OCI-LY7 (cell line): ENCODE data around the gene PLPPR1. TPM values are rescaled to one million over a fixed set of nuclear protein-coding genes. Genes with fewer than 3 reads are reported as not detected.

Experiments
- BruUV-seq: library from RNA; stranded (reverse); fragments of 400-500 nt; replicated peaks from 2 replicates; lab custom pipeline; 2021; lab: Mats Ljungman, UMichigan
- CTCF ChIA-PET: fragments of 300-600 bp; sonication (Branson Sonifier 250); formaldehyde crosslinking; loops from one replicate; lab custom pipeline; 2022; ENCODE audit warnings: antibody characterized with exemption; ENCODE audit not compliant: unreplicated experiment; lab: Charles Lee
- POLR2A ChIA-PET: fragments of 300-600 bp; sonication (Branson Sonifier 250); formaldehyde crosslinking; loops from one replicate; lab custom pipeline; 2022; ENCODE audit warnings: antibody characterized with exemption; lab: Charles Lee
- DNase-seq: peaks from one replicate; pipeline ENCODE4 v3.0.0-alpha.2; 2015; ENCODE audit warnings: low spot score
- H2AFZ ChIP-seq: fragments of 200-600 bp; sonication (generic), shearing (Covaris generic); 2 replicates; pipeline ENCODE4 v1.6.1; 2014; ENCODE audit warnings: mild to moderate bottlenecking, antibody characterized with exemption, low read length, moderate library complexity
- H3K27ac ChIP-seq: fragments of 200-600 bp; sonication (generic); 2 replicates; pipeline ENCODE4 v1.5.1; 2014; ENCODE audit warnings: mixed run types, low read depth, mild to moderate bottlenecking, moderate library complexity, low read length, inconsistent platforms; ENCODE audit not compliant: poor library complexity, severe bottlenecking
- H3K36me3 ChIP-seq: fragments of 200-600 bp; sonication (generic); 2 replicates; pipeline ENCODE4 v1.6.1; 2014; ENCODE audit warnings: mild to moderate bottlenecking, antibody characterized with exemption, low read length, moderate library complexity, mixed read lengths; ENCODE audit not compliant: insufficient read depth
- H3K4me1 ChIP-seq: fragments of 200-600 bp; sonication (generic); 2 replicates; pipeline ENCODE4 v1.5.1; 2014; ENCODE audit warnings: mild to moderate bottlenecking, low read length; ENCODE audit not compliant: insufficient read depth, poor library complexity, severe bottlenecking
- H3K4me2 ChIP-seq: fragments of 200-600 bp; sonication (generic); 2 replicates; pipeline ENCODE4 v1.6.1; 2014; ENCODE audit warnings: mild to moderate bottlenecking, low read length
- H3K4me3 ChIP-seq: fragments of 200-600 bp; sonication (generic); 2 replicates; pipeline ENCODE4 v1.5.1; 2014; ENCODE audit warnings: mild to moderate bottlenecking, low read depth, low read length; ENCODE audit not compliant: poor library complexity, severe bottlenecking
- H3K79me2 ChIP-seq: fragments of 200-600 bp; sonication (generic); 2 replicates; pipeline ENCODE4 v1.6.1; 2016; ENCODE audit warnings: low read depth, mild to moderate bottlenecking, low read length, moderate library complexity, mixed read lengths; ENCODE audit not compliant: insufficient read depth
- H3K9me2 ChIP-seq: fragments of 200-600 bp; sonication (generic); 2 replicates; pipeline ENCODE4 v1.6.1; 2016; ENCODE audit warnings: mild to moderate bottlenecking, low read length, mixed read lengths; ENCODE audit not compliant: insufficient read depth
- H3K9me3 ChIP-seq: fragments of 200-600 bp; sonication (generic); 2 replicates; pipeline ENCODE4 v1.6.1; 2014; ENCODE audit warnings: mild to moderate bottlenecking, mixed run types, low read length, mixed read lengths
- H4K20me1 ChIP-seq: fragments of 200-600 bp; sonication (generic); 2 replicates; pipeline ENCODE4 v1.6.1; 2014; ENCODE audit warnings: mild to moderate bottlenecking, antibody characterized with exemption, low read length, moderate library complexity, mixed read lengths; ENCODE audit not compliant: insufficient read depth
- CTCF ChIP-seq: fragments of 200-600 bp; sonication (generic); conservative IDR thresholded peaks from 2 replicates; pipeline ENCODE4 v1.5.1; 2014; ENCODE audit warnings: mild to moderate bottlenecking, antibody characterized with exemption, low read length, moderate library complexity, mixed read lengths
- EZH2phosphoT487 ChIP-seq: fragments of 200-600 bp; sonication (generic); IDR thresholded peaks from 2 replicates; pipeline ENCODE4 v1.6.1; 2018; ENCODE audit warnings: low read depth, borderline replicate concordance, mild to moderate bottlenecking, mixed run types, antibody characterized with exemption, low read length, moderate library complexity, mixed read lengths
- intact Hi-C: fragments of 100-400 bp; cut with micrococcal nuclease; formaldehyde crosslinking; loops from one replicate; pipeline ENCODE4 v1.10.0; 2022; ENCODE audit not compliant: unreplicated experiment
- total RNA-seq, 2 experiments: library from RNA; depleted of rRNA in 1 of 2; stranded (reverse); fragments of >200 nt in 1 of 2; shearing (Covaris generic) in 1 of 2; gene quantifications; 2 replicates each; pipeline ENCODE4 v1.2.3, GENCODE V29; 2014 to 2022

Gene PLPPR1
- total RNA-seq, 2 experiments from 2014 or later, result not detected

GRCh38 chr9:101047848-101048397, 19.4 kb downstream of the PLPPR1 start:
- no peaks in the 10 kb centered on the region for H3K9me2 ChIP-seq

GRCh38 chr9:101050650-101051049, 22.1 kb downstream of the PLPPR1 start:
- no TSS peak for BruUV-seq
- CTCF ChIA-PET, result no interaction called here
- H3K9me2 ChIP-seq, result no peaks in the 10 kb centered on the region
- no peak overlapping the region for H3K4me2 ChIP-seq
- no peak overlapping the region for H3K27ac ChIP-seq
- H2AFZ ChIP-seq, result no peak overlapping the region
- no peaks in the 10 kb centered on the region for H3K4me1 ChIP-seq
- TF ChIP-seq EZH2phosphoT487 (no peak), CTCF (no peak)
- intact Hi-C loops, result no loop called here
- no peaks in the 10 kb centered on the region for H3K9me3 ChIP-seq
- POLR2A ChIA-PET, result no interaction called here
- H3K79me2 ChIP-seq, result no peaks in the 10 kb centered on the region
- H3K4me3 ChIP-seq, result no peak overlapping the region
- no peaks in the 10 kb centered on the region for H4K20me1 ChIP-seq
- DNase-seq, result no peak
- no peaks in the 10 kb centered on the region for H3K36me3 ChIP-seq

More at GRCh38 chr9:101047848-101048397, 19.4 kb downstream of the PLPPR1 start:
- H3K4me3 ChIP-seq, result no peak overlapping the region
- TF ChIP-seq CTCF (no peak), EZH2phosphoT487 (no peak)
- CTCF ChIA-PET, result no interaction called here
- no peak overlapping the region for H3K27ac ChIP-seq
- H3K36me3 ChIP-seq, result no peaks in the 10 kb centered on the region
- H3K4me2 ChIP-seq, result no peak overlapping the region
- intact Hi-C loops, result no loop called here
- no peak for DNase-seq
- no peak overlapping the region for H2AFZ ChIP-seq
- no peaks in the 10 kb centered on the region for H3K79me2 ChIP-seq
- H4K20me1 ChIP-seq, result no peaks in the 10 kb centered on the region
- POLR2A ChIA-PET, result interaction anchor here (0.7 kb wide), 1 partner anchor 1621 kb away, joined by 3 read pairs; no protein-coding TSS in a partner anchor
- H3K9me3 ChIP-seq, result no peaks in the 10 kb centered on the region
- H3K4me1 ChIP-seq, result no peaks in the 10 kb centered on the region
- BruUV-seq, result no TSS peak

GRCh38 chr9:101054657-101055056, 26.1 kb downstream of the PLPPR1 start:
- no peaks in the 10 kb centered on the region for H4K20me1 ChIP-seq
- POLR2A ChIA-PET, result interaction anchor here (0.7 kb wide), 1 partner anchor 18 kb away, joined by 4 read pairs; no protein-coding TSS in a partner anchor

More at GRCh38 chr9:101054657-101055056, 26.1 kb downstream of the PLPPR1 start:
- no peaks in the 10 kb centered on the region for H3K9me3 ChIP-seq
- H3K79me2 ChIP-seq, result no peaks in the 10 kb centered on the region
- no peaks in the 10 kb centered on the region for H3K4me1 ChIP-seq
- intact Hi-C loops, result no loop called here
- no peak for DNase-seq
- H3K36me3 ChIP-seq, result no peaks in the 10 kb centered on the region
- H3K4me2 ChIP-seq, result no peak overlapping the region
- no TSS peak for BruUV-seq
- no peak overlapping the region for H2AFZ ChIP-seq
- H3K4me3 ChIP-seq, result no peak overlapping the region
- no peaks in the 10 kb centered on the region for H3K9me2 ChIP-seq
- H3K27ac ChIP-seq, result no peak overlapping the region
- TF ChIP-seq EZH2phosphoT487 (no peak), CTCF (no peak)
- CTCF ChIA-PET, result no interaction called here
